Tibial nerve (tissue), 4 donors: ENCODE results near the gene CLMN.

Experiments
- EP300 ChIP-seq, 2 donors: sonication (generic); formaldehyde crosslinking; IDR thresholded peaks; one replicate each; pipeline ENCODE4 v1.6.1; 2017; ENCODE audit warnings: antibody characterized with exemption in 2 of 2, mild to moderate bottlenecking in 1 of 2
- POLR2A ChIP-seq, 2 donors: fragments of 450-650 bp; IDR thresholded peaks; one replicate each; pipeline ENCODE4 v1.6.1; 2017; ENCODE audit warnings: antibody characterized with exemption in 2 of 2, mild to moderate bottlenecking in 2 of 2, moderate library complexity in 2 of 2
- TF ChIP-seq, protein P1 (sequence below), 5 experiments: fragments of 200-600 bp in 3 of 5; fragments of 450-650 bp in 2 of 5; sonication (generic) in 3 of 5; IDR thresholded peaks; one replicate each; pipeline ENCODE4 v1.5.1; 2016 to 2019; ENCODE audit warnings: antibody characterized with exemption in 5 of 5, mild to moderate bottlenecking in 3 of 5, moderate library complexity in 2 of 5

DNA sequence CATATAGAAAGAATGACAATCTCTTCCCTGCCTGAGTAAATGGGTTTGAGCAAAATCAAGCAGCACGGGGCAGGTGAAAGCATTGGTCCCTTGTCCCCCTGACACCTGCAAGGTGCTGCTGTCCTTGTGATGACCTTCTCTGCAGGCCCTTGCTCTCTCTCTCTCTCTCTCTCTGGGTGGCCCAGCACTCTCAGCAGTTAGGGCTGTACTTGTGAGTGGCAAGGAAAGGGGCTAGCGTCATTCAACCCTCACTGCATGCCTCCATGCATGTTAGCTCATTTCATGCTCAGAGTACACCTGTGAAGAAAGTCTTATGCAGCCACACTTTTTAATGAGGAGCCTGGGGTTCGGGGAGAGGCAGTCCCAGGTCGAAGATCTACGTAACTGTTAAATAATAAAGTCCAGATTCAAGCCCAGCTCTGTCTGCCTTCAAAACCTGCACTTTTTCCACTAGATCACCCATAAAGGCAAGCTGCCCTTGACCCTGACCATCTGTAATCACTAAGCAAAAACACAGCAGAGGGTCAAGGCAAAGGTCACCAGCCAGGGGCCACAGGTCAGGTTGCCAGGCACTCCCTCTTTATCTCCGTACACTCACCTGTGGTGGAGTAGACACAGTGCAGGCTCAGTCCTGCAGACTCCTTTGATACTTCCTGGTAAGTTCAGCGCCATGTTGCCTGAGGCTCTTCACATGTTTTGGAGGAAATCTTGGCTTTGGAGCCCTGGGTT is 44.9 kb upstream of the CLMN start:
- TF ChIP-seq, protein P1, sequence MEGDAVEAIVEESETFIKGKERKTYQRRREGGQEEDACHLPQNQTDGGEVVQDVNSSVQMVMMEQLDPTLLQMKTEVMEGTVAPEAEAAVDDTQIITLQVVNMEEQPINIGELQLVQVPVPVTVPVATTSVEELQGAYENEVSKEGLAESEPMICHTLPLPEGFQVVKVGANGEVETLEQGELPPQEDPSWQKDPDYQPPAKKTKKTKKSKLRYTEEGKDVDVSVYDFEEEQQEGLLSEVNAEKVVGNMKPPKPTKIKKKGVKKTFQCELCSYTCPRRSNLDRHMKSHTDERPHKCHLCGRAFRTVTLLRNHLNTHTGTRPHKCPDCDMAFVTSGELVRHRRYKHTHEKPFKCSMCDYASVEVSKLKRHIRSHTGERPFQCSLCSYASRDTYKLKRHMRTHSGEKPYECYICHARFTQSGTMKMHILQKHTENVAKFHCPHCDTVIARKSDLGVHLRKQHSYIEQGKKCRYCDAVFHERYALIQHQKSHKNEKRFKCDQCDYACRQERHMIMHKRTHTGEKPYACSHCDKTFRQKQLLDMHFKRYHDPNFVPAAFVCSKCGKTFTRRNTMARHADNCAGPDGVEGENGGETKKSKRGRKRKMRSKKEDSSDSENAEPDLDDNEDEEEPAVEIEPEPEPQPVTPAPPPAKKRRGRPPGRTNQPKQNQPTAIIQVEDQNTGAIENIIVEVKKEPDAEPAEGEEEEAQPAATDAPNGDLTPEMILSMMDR (IDR thresholded peaks at IDR 0.05), result no peak
- no peak for TF ChIP-seq EP300 (IDR thresholded peaks at IDR 0.05)
- TF ChIP-seq POLR2A (IDR thresholded peaks at IDR 0.05), result no peak
